Endothelial cell (in vitro differentiated cells): ENCODE data around the gene GLI3. TPM values are rescaled to one million over a fixed set of nuclear protein-coding genes. Genes with fewer than 3 reads are reported as not detected.

Experiments
- DNase-seq: peaks from one replicate; pipeline ENCODE4 v3.0.0; 2021; ENCODE audit warnings: low spot score
- H3K27ac Mint-ChIP-seq: one replicate; pipeline ENCODE4 v1.8.0; 2021; ENCODE audit warnings: mixed read lengths, inconsistent platforms; ENCODE audit not compliant: unreplicated experiment
- H3K27me3 Mint-ChIP-seq: one replicate; pipeline ENCODE4 v1.8.0; 2021; ENCODE audit warnings: mild to moderate bottlenecking, moderate library complexity, mixed read lengths, inconsistent platforms; ENCODE audit not compliant: unreplicated experiment
- H3K36me3 Mint-ChIP-seq: one replicate; pipeline ENCODE4 v1.8.0; 2021; ENCODE audit warnings: mild to moderate bottlenecking, low read depth, mixed read lengths, inconsistent platforms; ENCODE audit not compliant: unreplicated experiment
- H3K4me1 Mint-ChIP-seq: one replicate; pipeline ENCODE4 v1.8.0; 2021; ENCODE audit warnings: mild to moderate bottlenecking, mixed read lengths, inconsistent platforms; ENCODE audit not compliant: unreplicated experiment
- H3K4me3 Mint-ChIP-seq: one replicate; pipeline ENCODE4 v1.8.0; 2021; ENCODE audit warnings: mild to moderate bottlenecking, mixed read lengths, inconsistent platforms; ENCODE audit not compliant: unreplicated experiment
- H3K9me3 Mint-ChIP-seq: one replicate; pipeline ENCODE4 v1.8.0; 2021; ENCODE audit warnings: mixed read lengths, inconsistent platforms; ENCODE audit not compliant: unreplicated experiment
- total RNA-seq: library from RNA; stranded (reverse); fragmentation: NEBNext Ultra II Directional; extraction: Animal tissue kit (Norgen Biotek cat#: 25700); gene quantifications from one replicate; pipeline ENCODE4 v1.2.1, GENCODE V29; 2021; ENCODE audit not compliant: unreplicated experiment
- TF ChIP-seq, protein P1 (sequence below): fragments of 200-600 bp; sonication (generic); IDR thresholded peaks from one replicate; pipeline ENCODE4 v1.5.0; 2021; ENCODE audit warnings: antibody characterized with exemption; ENCODE audit not compliant: unreplicated experiment

The GLI3 gene
- total RNA-seq, 1 donor from 2014 or later = 24.9 TPM

DNA sequence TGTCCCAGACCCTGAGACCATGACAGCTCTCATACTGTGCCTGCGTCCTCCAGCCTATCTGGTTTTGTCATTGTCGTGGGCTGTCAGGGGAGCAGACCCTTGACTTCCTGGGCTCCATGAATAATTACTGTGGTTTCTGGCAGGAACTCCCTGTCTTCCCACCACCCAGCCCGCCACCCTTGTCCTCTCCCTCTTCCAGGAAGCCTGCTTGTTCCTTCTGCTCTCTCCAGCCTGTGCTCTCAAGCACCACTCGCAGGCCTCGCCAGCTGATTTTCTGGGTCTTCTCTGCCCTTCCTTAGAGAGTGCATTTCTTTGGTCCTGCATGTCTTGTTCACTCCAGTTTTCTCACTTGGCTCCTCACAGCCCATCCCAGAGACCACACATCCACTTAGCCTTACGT lies 309.6 kb downstream of the GLI3 start:
- peaks cover 2% of the 10 kb centered on the region for H3K27me3 Mint-ChIP-seq
- DNase-seq = no peak
- TF ChIP-seq, protein P1, sequence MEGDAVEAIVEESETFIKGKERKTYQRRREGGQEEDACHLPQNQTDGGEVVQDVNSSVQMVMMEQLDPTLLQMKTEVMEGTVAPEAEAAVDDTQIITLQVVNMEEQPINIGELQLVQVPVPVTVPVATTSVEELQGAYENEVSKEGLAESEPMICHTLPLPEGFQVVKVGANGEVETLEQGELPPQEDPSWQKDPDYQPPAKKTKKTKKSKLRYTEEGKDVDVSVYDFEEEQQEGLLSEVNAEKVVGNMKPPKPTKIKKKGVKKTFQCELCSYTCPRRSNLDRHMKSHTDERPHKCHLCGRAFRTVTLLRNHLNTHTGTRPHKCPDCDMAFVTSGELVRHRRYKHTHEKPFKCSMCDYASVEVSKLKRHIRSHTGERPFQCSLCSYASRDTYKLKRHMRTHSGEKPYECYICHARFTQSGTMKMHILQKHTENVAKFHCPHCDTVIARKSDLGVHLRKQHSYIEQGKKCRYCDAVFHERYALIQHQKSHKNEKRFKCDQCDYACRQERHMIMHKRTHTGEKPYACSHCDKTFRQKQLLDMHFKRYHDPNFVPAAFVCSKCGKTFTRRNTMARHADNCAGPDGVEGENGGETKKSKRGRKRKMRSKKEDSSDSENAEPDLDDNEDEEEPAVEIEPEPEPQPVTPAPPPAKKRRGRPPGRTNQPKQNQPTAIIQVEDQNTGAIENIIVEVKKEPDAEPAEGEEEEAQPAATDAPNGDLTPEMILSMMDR = no peak

DNA sequence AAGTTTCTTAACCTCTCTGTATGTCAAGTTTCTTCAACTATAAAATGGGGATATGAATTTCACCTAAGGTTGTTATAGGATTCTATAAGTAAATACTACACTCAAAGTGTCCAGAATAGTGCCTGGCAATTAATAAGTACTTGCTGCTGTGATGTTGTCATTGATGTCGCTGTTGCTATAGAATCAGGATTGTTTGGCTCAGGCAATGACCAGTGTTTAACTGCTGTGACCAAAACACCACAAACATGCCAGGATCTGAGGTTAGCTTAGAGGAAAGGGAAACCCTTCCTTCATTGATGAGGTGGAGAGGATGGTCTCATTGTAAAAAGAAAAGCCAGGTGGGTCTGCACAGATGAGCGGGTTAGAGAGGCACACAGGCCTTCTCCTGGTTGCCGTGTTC lies 311.1 kb downstream of the GLI3 start:
- H3K27ac Mint-ChIP-seq = no peak overlapping the region
- peaks cover 4% of the 10 kb centered on the region for H3K36me3 Mint-ChIP-seq
- no peaks in the 10 kb centered on the region for H3K9me3 Mint-ChIP-seq
- DNase-seq = no peak
- TF ChIP-seq, protein P1 = no peak
- H3K4me1 Mint-ChIP-seq = peaks cover 11% of the 10 kb centered on the region
- no peak overlapping the region for H3K4me3 Mint-ChIP-seq
- peaks cover 2% of the 10 kb centered on the region for H3K27me3 Mint-ChIP-seq

More for the DNA sequence above, 309.6 kb downstream of the GLI3 start:
- Mint-ChIP-seq H3K9me3 (no peaks in the 10 kb centered on the region), H3K36me3 (peaks cover 4% of the 10 kb centered on the region), H3K27ac (no peak overlapping the region), H3K4me1 (peaks cover 11% of the 10 kb centered on the region), H3K4me3 (no peak overlapping the region)

DNA sequence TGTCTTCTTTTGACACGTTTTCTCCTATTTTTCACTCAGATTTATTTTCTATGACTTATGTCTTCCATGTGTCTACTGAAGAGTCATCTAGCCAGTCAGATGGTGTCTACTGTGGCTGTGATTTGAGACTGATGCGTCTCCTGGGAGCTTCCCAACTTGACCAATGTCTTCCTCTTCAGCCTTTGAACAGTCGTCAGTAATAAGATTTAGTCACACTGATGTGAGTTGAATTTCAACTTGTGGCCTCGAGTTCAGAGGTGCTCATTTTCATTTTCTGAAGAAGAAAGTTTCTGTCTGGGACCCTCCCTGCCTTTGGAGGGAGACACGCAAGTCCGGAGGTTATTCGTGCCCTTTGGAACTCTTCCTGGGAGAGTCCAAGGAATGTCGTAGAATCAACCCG lies 312.2 kb downstream of the GLI3 start:
- Mint-ChIP-seq H3K36me3 (peaks cover 4% of the 10 kb centered on the region), H3K4me1 (peaks cover 10% of the 10 kb centered on the region), H3K27me3 (peaks cover 2% of the 10 kb centered on the region), H3K9me3 (no peaks in the 10 kb centered on the region), H3K27ac (no peak overlapping the region), H3K4me3 (no peak overlapping the region)
- no peak for DNase-seq
- TF ChIP-seq, protein P1 = no peak

DNA sequence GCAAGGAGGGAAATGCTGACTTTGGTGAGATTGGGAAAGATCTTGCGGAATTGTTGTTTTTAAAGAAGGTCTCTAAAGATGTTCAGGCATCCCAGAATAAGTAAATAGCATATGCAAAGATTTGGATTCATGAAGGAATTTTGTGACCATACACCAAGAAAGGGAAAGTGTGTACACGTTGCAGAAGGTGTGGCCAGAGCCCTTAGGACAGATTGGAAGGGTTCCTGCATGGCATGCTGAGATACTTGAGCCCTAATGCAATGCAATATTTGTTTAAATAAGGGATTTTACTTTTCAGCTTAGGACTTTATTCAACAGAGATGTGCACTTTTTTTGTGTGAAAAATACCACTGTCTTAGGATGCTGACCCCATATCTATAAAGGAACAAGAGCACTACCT lies 314.6 kb downstream of the GLI3 start:
- peaks cover 2% of the 10 kb centered on the region for H3K27me3 Mint-ChIP-seq
- peaks cover 1% of the 10 kb centered on the region for H3K4me1 Mint-ChIP-seq
- TF ChIP-seq, protein P1 = no peak
- no peak overlapping the region for H3K4me3 Mint-ChIP-seq
- no peak for DNase-seq
- no peaks in the 10 kb centered on the region for H3K9me3 Mint-ChIP-seq
- no peak overlapping the region for H3K27ac Mint-ChIP-seq
- no peaks in the 10 kb centered on the region for H3K36me3 Mint-ChIP-seq

DNA sequence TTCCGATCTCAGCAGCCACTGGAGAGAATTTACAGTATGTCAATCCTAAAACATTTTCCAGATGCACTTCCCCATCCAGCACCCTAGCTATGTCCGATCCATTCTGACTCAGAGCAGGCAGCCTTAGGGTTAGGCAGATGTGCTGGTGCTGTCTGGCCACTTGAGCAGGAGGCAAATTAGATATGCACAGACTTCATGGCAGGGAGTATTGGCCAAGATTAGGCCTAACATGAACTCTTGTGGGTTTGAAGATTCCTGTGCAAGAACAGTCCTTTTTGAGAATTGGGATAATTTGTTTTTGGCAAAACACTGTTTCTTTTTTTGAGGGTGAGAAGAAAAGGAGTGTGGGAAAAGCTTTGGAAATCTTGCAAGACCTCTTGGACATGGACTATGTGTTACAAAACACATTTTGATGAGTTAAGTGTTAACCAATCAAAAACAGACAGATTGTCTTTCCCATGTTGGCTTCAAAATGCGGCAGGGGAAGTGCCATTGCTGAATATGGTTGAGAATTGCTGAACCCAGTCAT lies 315.5 kb downstream of the GLI3 start:
- Mint-ChIP-seq H3K9me3 (no peaks in the 10 kb centered on the region), H3K4me1 (no peaks in the 10 kb centered on the region), H3K27me3 (no peaks in the 10 kb centered on the region)

More for the DNA sequence above, 315.5 kb downstream of the GLI3 start:
- no peak overlapping the region for H3K27ac Mint-ChIP-seq
- DNase-seq = no peak
- H3K36me3 Mint-ChIP-seq = no peaks in the 10 kb centered on the region
- TF ChIP-seq, protein P1 = no peak
- H3K4me3 Mint-ChIP-seq = no peak overlapping the region
